HG03097 (cell line): Measurements from ENCODE around the gene SNX25.
"Not testable (repeated sequence)": the region's sequence is repeated elsewhere in the genome, so short reads cannot be mapped to it uniquely, and the experiment has no call there.

Experiments used
- ATAC-seq: cut with Tn5 transposase; IDR thresholded peaks from one replicate; pipeline ENCODE4 v1.9.1; 2021; ENCODE audit not compliant: unreplicated experiment, low FRiP score

SNX25 gene

DNA sequence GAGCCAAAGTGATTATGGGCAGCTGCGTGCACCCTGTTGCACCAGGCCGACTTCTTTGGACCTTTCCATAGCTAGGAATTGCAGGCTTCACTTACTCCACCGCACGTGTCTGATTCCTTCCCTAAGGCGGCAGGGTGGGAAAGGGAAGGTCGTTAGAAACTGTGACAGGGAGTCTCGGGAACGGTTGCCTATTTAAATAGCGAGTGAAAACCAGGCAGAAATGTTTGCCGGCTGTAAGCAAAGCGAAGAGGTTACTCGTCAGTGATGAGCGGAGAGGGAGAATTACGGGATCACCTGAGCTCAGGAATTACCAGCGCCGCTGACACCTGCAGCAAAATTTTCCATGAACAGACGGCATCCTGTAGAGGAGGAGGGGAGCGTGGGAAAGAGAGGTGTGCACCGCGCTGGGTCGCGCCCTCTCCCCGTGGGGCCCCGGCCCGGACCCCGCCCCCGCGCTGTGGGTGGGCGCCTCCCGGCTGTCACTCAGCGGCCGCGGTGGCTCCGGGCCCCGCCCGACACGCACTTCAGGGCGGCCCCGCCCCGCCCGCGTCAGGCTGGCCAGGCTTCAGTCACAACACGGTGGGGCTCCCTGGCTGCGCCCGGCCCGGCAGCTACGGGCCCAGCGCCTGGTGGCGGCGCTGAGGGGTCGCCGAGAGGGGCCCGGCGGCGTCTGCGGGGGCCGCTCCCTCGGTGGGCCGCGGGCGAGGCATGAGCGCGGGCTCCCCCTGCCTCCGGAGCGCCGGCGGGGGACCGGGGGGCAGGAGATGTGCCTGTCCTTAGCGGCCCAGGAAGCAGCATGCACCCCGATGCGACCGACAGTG, at the start of gene SNX25:
TSS of gene SNX25 (plus strand) at position 568 of the 821 bp plus-strand sequence. CDS start at position 797, 229 bp downstream.
- ATAC-seq = peak; percentile 68

DNA sequence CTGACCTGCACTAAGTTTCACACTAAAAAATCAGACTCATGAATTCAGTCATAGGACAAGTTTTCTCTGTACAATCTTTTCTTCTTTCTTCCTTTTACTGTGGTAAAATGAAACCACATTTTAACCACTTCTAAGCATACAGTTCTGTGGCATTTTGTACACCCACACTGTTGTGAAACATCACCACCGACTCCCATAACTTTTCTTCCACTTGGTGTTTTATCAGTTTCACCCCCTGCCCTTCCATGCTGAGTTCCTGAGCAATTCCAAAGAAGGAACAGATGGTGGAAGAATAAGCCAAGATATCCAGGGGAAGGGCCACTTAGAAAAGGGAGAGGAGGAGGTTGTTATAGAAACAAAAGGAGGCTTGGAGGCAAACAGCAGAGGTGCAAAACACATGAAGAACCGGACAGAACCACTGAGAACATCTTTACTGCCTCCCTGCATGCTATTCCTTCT, 43.8 kb upstream of the SNX25 start:
- ATAC-seq = peak; percentile 81

DNA sequence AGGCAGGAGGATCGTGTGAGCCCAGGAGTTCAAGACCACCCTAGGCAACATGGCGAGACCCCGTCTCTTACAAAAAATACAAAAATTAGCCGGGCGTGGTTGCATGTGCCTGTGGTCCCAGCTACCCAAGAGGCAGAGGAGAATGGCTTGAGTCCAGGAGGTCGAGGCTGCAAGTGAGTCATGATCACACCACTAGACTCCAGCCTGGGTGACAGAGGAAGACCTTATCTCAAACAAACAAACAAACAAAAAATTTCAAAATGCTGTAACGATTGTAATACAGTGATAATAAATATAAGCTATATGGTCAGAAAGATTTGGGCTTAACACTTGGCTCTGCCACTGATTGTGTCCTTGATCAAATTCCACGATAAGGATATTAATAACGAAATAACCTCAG, 42.2 kb upstream of the SNX25 start:
- ATAC-seq = no peak

- peak; percentile 74 for ATAC-seq
Measured at GRCh38 chr4:185171373-185172071, 37.9 kb upstream of the SNX25 start.

DNA sequence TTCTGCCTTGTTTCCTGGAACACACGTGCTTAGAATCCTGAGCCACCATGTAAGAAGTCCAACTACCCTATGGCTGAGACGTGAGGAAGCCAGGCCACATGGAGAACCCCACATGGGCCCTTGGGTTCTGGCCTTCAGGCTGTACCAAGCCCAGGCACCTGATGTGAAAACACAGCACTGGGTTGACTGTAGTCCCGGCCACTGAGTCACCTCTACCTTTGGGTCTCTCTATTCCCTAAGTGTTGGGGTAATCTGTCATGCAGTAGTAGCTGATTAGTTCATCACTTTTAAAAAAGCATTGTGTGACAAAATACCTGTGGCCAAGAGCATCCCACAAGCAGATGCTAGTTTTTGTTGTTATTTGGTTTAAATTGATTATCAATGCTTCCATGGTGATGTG, 29.9 kb upstream of the SNX25 start:
- ATAC-seq = no peak

DNA sequence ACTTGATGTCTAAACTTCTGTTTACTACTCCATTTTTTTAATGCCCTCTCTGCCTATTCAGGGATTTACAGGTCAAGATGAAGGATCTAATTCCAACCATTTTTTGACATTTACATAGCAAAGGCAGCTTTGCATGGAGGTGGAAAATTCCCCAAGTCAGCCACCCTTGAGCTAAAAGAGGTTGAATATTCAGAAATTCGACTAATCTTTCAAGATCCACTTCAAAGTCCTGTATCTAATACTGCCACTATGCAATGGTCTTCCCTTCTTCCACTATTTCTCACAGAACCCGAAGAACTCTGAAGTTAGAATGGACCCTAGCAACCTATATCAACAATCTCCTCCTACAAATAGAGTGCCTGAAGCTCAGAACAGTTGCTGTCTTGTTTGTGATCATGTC, 27.2 kb upstream of the SNX25 start:
- no peak for ATAC-seq

GRCh38 chr4:185183622-185184281, 25.6 kb upstream of the SNX25 start:
- no peak for ATAC-seq

GRCh38 chr4:185186769-185187168, 22.6 kb upstream of the SNX25 start:
- no peak for ATAC-seq

GRCh38 chr4:185189606-185190305, 19.6 kb upstream of the SNX25 start:
- ATAC-seq = no peak

GRCh38 chr4:185190306-185190856, 19.0 kb upstream of the SNX25 start:
- no peak for ATAC-seq

GRCh38 chr4:185192059-185192458, 17.3 kb upstream of the SNX25 start:
- peak; percentile 80 for ATAC-seq

DNA sequence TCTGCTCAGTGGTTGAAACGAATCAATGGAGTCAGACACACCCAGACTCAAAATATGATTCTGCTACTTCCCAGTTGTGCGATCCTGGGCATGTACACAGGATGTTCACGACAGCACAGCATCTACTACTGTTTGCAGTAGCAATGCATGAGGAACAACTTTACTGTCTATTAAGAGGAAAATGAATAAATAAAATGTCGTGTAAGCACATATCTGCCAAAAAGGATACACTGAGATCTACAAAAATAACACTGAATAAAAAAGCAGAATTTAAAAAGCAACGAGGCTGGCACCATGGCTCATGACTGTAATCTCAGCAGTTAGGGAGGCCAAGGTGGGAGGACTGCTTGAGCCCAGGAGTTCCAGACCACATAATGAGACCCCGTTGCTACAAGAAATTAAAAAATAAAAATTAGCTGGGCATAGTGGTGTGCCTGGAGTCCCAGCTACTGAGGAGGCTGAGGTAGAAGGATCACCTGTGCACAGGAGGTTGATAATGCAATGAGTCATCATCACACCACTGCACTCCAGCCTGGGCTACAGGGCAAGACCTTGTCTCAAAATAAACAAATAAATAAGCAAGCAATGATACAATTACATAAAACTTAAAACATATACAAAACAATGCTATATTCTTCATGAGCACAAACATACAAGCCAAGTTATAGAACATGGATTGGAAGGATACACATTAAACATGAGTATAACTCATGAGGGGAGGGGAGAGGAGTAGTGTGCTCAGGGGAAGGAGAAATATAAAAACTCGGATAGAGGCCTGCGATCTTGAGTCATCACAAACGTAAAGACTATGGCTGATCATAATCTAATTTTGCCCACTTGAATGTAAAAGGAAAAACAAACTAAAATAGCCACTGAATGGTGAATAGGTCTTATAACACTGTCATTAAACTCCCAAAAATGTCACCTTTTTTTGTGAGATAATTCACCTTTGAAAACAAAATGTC, 14.2 kb upstream of the SNX25 start:
- no peak for ATAC-seq

GRCh38 chr4:185196437-185196836, 13.0 kb upstream of the SNX25 start:
- no peak for ATAC-seq

GRCh38 chr4:185198189-185198588, 11.2 kb upstream of the SNX25 start:
- not testable (repeated sequence) for ATAC-seq

DNA sequence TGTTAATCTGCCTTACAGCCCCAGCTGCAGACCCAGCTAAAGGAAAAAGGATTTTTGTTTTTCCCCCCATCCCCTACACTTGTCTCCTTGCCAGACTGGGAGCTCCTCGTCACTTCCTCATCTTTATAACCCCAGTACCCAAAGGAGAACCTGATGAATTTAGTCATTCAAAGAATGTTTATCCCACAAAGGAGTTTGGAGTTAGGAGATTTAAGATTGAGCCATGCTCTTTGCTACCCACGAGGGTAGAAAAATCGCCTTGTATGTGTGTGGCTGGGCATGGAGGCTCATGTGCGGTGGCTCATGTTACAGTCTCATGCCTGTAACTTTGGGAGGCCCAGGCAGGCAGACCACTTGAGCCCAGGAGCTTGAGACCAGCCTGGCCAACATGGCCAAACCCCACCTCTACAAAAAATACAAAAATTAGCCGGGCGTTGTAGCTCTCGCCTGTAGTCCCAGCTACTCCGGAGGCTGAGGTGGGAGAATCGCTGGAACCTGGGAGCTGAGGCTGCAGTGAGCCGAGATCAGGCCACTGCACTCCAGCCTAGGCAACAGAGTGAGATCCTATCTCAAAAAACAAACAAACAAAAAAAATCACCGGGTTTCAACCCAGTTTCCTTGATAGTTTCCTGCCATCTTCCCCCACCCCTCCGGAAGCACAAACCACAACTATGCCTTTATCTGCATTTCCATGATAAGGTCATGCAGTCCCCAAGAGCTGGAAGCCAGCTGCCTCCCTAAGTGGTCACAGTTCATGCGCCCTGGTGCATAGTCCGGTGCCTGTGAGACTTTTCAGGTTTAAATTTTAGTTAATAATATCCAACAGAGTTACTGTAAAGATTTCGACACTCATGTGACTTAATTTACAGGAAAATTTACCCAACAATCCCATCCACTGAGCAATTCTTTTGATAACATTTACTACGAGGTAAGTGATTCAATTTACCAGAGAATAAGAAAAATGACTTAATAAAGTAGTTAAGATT, 7.1 kb upstream of the SNX25 start:
- ATAC-seq = no peak

GRCh38 chr4:185202984-185203485, 6.4 kb upstream of the SNX25 start:
- ATAC-seq = no peak

DNA sequence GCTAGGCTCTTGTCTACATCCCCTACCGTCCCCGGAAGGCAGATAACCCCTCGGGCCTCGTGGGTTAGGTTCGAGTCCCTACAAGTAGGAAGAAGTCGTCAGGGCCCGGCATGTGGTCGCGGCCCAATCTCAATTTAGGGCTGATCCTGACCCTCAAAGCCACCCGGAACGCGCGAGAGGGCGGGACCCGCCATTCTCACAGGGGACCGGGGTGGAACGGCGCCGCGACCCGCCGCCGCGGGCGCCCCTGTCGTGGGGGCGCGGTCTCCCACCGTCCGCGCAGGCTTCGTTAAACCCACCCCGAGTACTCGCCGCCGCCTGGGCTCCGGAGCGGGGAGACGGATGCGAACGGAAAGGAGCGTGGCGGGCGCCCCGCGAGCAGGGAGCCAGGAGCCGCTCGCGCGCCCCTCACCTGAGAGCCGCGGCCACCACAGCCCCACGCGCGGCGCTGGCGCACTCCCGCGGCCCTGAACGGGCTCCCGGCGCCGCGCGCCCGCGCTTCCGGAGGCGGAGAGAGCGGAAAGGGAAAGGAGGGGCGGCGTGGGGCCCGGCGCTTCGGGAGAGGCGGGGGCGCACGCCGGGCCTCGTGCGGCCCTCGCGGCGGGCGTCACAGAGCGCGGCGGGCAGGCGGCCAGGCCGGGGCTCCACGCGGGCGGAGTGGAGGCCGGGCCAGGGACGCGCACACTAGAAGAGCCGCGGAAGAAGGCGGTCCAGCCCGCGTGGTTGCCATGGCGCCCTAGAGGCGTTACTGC, 5.7 kb upstream of the SNX25 start, which contains the start of gene CFAP97:
TSS of gene CFAP97 (minus strand) at position 515 of the 752 bp plus-strand sequence. CDS start 12,804 bp downstream, outside the sequence.
- peak; percentile 60 for ATAC-seq
